Measurements from ENCODE around the gene GLI3. TPM values are rescaled to one million over a fixed set of nuclear protein-coding genes. Genes with fewer than 3 reads are reported as not detected.

The GLI3 gene
- total RNA-seq, 1 experiment from 2014 or later = 45.0 TPM

- Histone ChIP-seq H2AK5ac (ENCODE audit: insufficient read length, low read length) (no peak overlapping the region), H3K23me2 (ENCODE audit: insufficient read length, low read depth, low read length, poor library complexity, severe bottlenecking) (no peaks in the 10 kb centered on the region), H3K4ac (ENCODE audit: low read depth, low read length) (no peak overlapping the region), H3K4me2 (ENCODE audit: insufficient read depth, insufficient read length, low read length) (no peak overlapping the region), H3K4me1 (ENCODE audit: insufficient read depth, low read length) (no peaks in the 10 kb centered on the region; the same call in 1 of the 2 replicates), H3K27ac (ENCODE audit: insufficient read length, low read depth, low read length) (no peak overlapping the region), H3K79me2 (ENCODE audit: insufficient read depth, low read length) (no peaks in the 10 kb centered on the region), H4K91ac (ENCODE audit: insufficient read length, low read depth, low read length) (no peak overlapping the region), H3K9me3 (ENCODE audit: control insufficient read depth, low read depth, low read length) (no peaks in the 10 kb centered on the region), H2BK12ac (ENCODE audit: insufficient read length, low read depth, low read length) (no peak overlapping the region), H3K9ac (ENCODE audit: extremely low read depth, insufficient read length, low read length) (no peak overlapping the region), H2BK120ac (ENCODE audit: low read depth, low read length, poor library complexity, severe bottlenecking) (no peak overlapping the region), H4K8ac (replicated peaks; ENCODE audit: insufficient read length, low read depth, low read length) (no peak overlapping the region), H3K14ac (ENCODE audit: insufficient read depth, low read length) (no peak overlapping the region), H2BK15ac (ENCODE audit: low read depth, low read length) (no peak overlapping the region), H2BK5ac (ENCODE audit: insufficient read length, low read length) (no peak overlapping the region), H3K23ac (ENCODE audit: insufficient read length, low read depth, low read length) (no peak overlapping the region), H3K79me1 (ENCODE audit: insufficient read depth, low read depth, low read length, poor library complexity, severe bottlenecking) (no peaks in the 10 kb centered on the region), H3K56ac (ENCODE audit: insufficient read length, low read depth, low read length) (no peak overlapping the region), H2AFZ (ENCODE audit: low read length) (no peak overlapping the region), H3K27me3 (ENCODE audit: insufficient read depth, low read length) (no peaks in the 10 kb centered on the region), H4K20me1 (ENCODE audit: control insufficient read depth, insufficient read depth, insufficient read length) (no peaks in the 10 kb centered on the region), H2BK20ac (ENCODE audit: low read depth, low read length, poor library complexity, severe bottlenecking) (no peak overlapping the region), H3T11ph (ENCODE audit: low read length) (no peak overlapping the region), H3K18ac (ENCODE audit: insufficient read length, low read depth, low read length) (no peak overlapping the region), H4K5ac (ENCODE audit: insufficient read length, low read depth, low read length) (no peak overlapping the region)
- no peak for DNase-seq
- Mint-ChIP-seq H3K27ac (no peak overlapping the region), H3K4me1 (peaks cover 34% of the 10 kb centered on the region in 2 experiments), H3K4me3 (no peak overlapping the region), H3K36me3 (ENCODE audit: insufficient read depth in 1 of 3, low read depth in 3 of 3) (no peaks in the 10 kb centered on the region), H3K9me3 (no peaks in the 10 kb centered on the region), H3K27me3 (ENCODE audit: low read depth) (peaks cover 2% of the 10 kb centered on the region)
- no peak for TF ChIP-seq CTCF (conservative IDR thresholded peaks at IDR 0.05)
- no CpG with 5 or more reads among the region's 2 CpGs for WGBS (ENCODE audit: extremely low coverage, insufficient read length, low lambda C conversion rate)
These were observed 282.0 kb downstream of the GLI3 start for GRCh38 chr7:41954976-41955375.
